Naive B cell (primary cell): ENCODE data around the gene UCHL1. TPM values are rescaled to one million over a fixed set of nuclear protein-coding genes. Genes with fewer than 3 reads are reported as not detected.
"Not testable (repeated sequence)": the region's sequence is repeated elsewhere in the genome, so short reads cannot be mapped to it uniquely, and the experiment has no call there.

Source experiments
- ATAC-seq, 2 donors: fragments of 150-1000 bp; cut with Tn5 transposase; 2 replicates each; pipeline ENCODE4 v1.10.0; 2021; ENCODE audit warnings: low read depth in 2 of 2, mild to moderate bottlenecking in 2 of 2, moderate library complexity in 2 of 2
- DNase-seq: peaks from one replicate; pipeline ENCODE4 v3.0.0; 2022
- H3K27ac Mint-ChIP-seq, 6 donors: one replicate each; pipeline ENCODE4 v1.8.0; 2020 to 2022; ENCODE audit warnings: mild to moderate bottlenecking in 6 of 6, mixed read lengths in 6 of 6, moderate library complexity in 5 of 6, inconsistent platforms in 2 of 6
- H3K27me3 Mint-ChIP-seq, 3 donors: one replicate each; pipeline ENCODE4 v1.8.0; 2021 to 2022; ENCODE audit warnings: mixed read lengths in 3 of 3, mild to moderate bottlenecking in 1 of 3
- H3K36me3 Mint-ChIP-seq, 2 donors: one replicate each; pipeline ENCODE4 v1.8.0; 2020 to 2022; ENCODE audit warnings: mixed read lengths in 2 of 2, inconsistent platforms in 1 of 2, mild to moderate bottlenecking in 1 of 2
- H3K4me1 Mint-ChIP-seq, 3 donors: one replicate each; pipeline ENCODE4 v1.8.0; 2020 to 2022; ENCODE audit warnings: mixed read lengths in 3 of 3, inconsistent platforms in 1 of 3, mild to moderate bottlenecking in 1 of 3, moderate library complexity in 1 of 3
- H3K4me3 Mint-ChIP-seq, 8 donors: one replicate each; pipeline ENCODE4 v1.8.0; 2020 to 2022; ENCODE audit warnings: mild to moderate bottlenecking in 8 of 8, mixed read lengths in 8 of 8, moderate library complexity in 8 of 8, inconsistent platforms in 2 of 8
- H3K9me3 Mint-ChIP-seq, 7 donors: one replicate each; pipeline ENCODE4 v1.8.0; 2020 to 2022; ENCODE audit warnings: mixed read lengths in 7 of 7, mild to moderate bottlenecking in 5 of 7, inconsistent platforms in 2 of 7, moderate library complexity in 1 of 7
- polyA plus RNA-seq, 6 donors: library from polyadenylated mRNA; unstranded; fragments of 300-500 nt; fragmentation: Illumina TruSeq; gene quantifications; one replicate each; pipeline ENCODE4 v1.2.3, GENCODE V29; 2021; ENCODE audit warnings: low read depth in 6 of 6

The UCHL1 gene
- polyA plus RNA-seq, 6 donors from 2014 or later, result 0.57 TPM; not detected in 5

GRCh38 chr4:41257257-41257901, 651 bp downstream of the UCHL1 start:
- peak; percentile 16 for DNase-seq
- H3K27me3 Mint-ChIP-seq, result peaks cover 39 to 70% (median 51%) of the 10 kb centered on the region in 3 donors
- H3K36me3 Mint-ChIP-seq, result peaks cover 0 to 8% of the 10 kb centered on the region in 2 donors
- peaks cover 0 to 4% (median 0%) of the 10 kb centered on the region in 7 donors for H3K9me3 Mint-ChIP-seq
- peak overlapping the region in 7 of 8 donors; percentile 49 to 90 (median 75) for H3K4me3 Mint-ChIP-seq
- no peak overlapping the region for H3K27ac Mint-ChIP-seq
- ATAC-seq, result peak; percentile 40 to 46
- H3K4me1 Mint-ChIP-seq, result peaks cover 8 to 15% (median 9%) of the 10 kb centered on the region in 3 donors

GRCh38 chr4:41257906-41258305, 1.2 kb downstream of the UCHL1 start:
- peak overlapping the region; percentile 49 to 90 (median 70) for H3K4me3 Mint-ChIP-seq
- H3K27me3 Mint-ChIP-seq, result peaks cover 37 to 67% (median 51%) of the 10 kb centered on the region in 3 donors
- peak overlapping the region in 1 of 6 donors; percentile 16 for H3K27ac Mint-ChIP-seq
- H3K36me3 Mint-ChIP-seq, result peaks cover 0 to 8% of the 10 kb centered on the region in 2 donors
- DNase-seq (no peak), ATAC-seq (no peak)
- H3K9me3 Mint-ChIP-seq, result peaks cover 0 to 3% (median 0%) of the 10 kb centered on the region in 7 donors
- H3K4me1 Mint-ChIP-seq, result peaks cover 8 to 15% (median 9%) of the 10 kb centered on the region in 3 donors

- Mint-ChIP-seq H3K27me3 (peaks cover 39 to 63% (median 51%) of the 10 kb centered on the region in 3 donors), H3K4me1 (peaks cover 8 to 15% (median 9%) of the 10 kb centered on the region in 3 donors), H3K27ac (no peak overlapping the region), H3K36me3 (peaks cover 0 to 8% of the 10 kb centered on the region in 2 donors), H3K4me3 (no peak overlapping the region), H3K9me3 (peaks cover 0 to 2% (median 0%) of the 10 kb centered on the region in 7 donors)
- ATAC-seq (no peak), DNase-seq (no peak)
Observed at GRCh38 chr4:41258783-41259182, 2.1 kb downstream of the UCHL1 start.

GRCh38 chr4:41260116-41260733, 3.5 kb downstream of the UCHL1 start:
- Mint-ChIP-seq H3K27ac (no peak overlapping the region), H3K27me3 (peaks cover 38 to 50% (median 44%) of the 10 kb centered on the region in 3 donors), H3K4me1 (peaks cover 8 to 15% (median 9%) of the 10 kb centered on the region in 3 donors), H3K4me3 (no peak overlapping the region), H3K9me3 (peaks cover 0 to 2% (median 0%) of the 10 kb centered on the region in 7 donors), H3K36me3 (peaks cover 0 to 8% of the 10 kb centered on the region in 2 donors)
- DNase-seq (no peak), ATAC-seq (no peak)

GRCh38 chr4:41262198-41262597, 5.5 kb downstream of the UCHL1 start:
- H3K27me3 Mint-ChIP-seq, result peaks cover 23 to 36% (median 32%) of the 10 kb centered on the region in 3 donors
- ATAC-seq (no peak), DNase-seq (no peak)
- no peaks in the 10 kb centered on the region for H3K9me3 Mint-ChIP-seq
- H3K4me1 Mint-ChIP-seq, result peaks cover 7 to 9% (median 8%) of the 10 kb centered on the region in 3 donors
- H3K27ac Mint-ChIP-seq, result no peak overlapping the region
- peaks cover 0 to 8% of the 10 kb centered on the region in 2 donors for H3K36me3 Mint-ChIP-seq
- H3K4me3 Mint-ChIP-seq, result no peak overlapping the region

- DNase-seq (no peak), ATAC-seq (no peak)
- no peaks in the 10 kb centered on the region for H3K36me3 Mint-ChIP-seq
- peaks cover 0 to 6% (median 0%) of the 10 kb centered on the region in 7 donors for H3K9me3 Mint-ChIP-seq
- H3K4me3 Mint-ChIP-seq, result no peak overlapping the region
- H3K4me1 Mint-ChIP-seq, result no peaks in the 10 kb centered on the region
- peaks cover 10 to 23% (median 16%) of the 10 kb centered on the region in 3 donors for H3K27me3 Mint-ChIP-seq
- no peak overlapping the region for H3K27ac Mint-ChIP-seq
Observed at GRCh38 chr4:41264212-41264611, 7.5 kb downstream of the UCHL1 start.

GRCh38 chr4:41267997-41268396, 11.3 kb downstream of the UCHL1 start:
- Mint-ChIP-seq H3K27me3 (peaks cover 0 to 16% (median under 1%) of the 10 kb centered on the region in 3 donors), H3K4me1 (no peaks in the 10 kb centered on the region), H3K27ac (peak overlapping the region in 1 of 6 donors; percentile 39), H3K9me3 (peaks cover 0 to 6% (median 0%) of the 10 kb centered on the region in 7 donors), H3K4me3 (no peak overlapping the region), H3K36me3 (no peaks in the 10 kb centered on the region)
- ATAC-seq (no peak), DNase-seq (no peak)

- H3K4me3 Mint-ChIP-seq, result no peak overlapping the region
- ATAC-seq (no peak), DNase-seq (no peak)
- no peaks in the 10 kb centered on the region for H3K4me1 Mint-ChIP-seq
- H3K27ac Mint-ChIP-seq, result no peak overlapping the region
- peaks cover 0 to 8% (median 7%) of the 10 kb centered on the region in 3 donors for H3K27me3 Mint-ChIP-seq
- H3K36me3 Mint-ChIP-seq, result no peaks in the 10 kb centered on the region
- H3K9me3 Mint-ChIP-seq, result peaks cover 0 to 6% (median 0%) of the 10 kb centered on the region in 7 donors
Observed at GRCh38 chr4:41268721-41269517, 12.2 kb downstream of the UCHL1 start.

- H3K4me1 Mint-ChIP-seq, result no peaks in the 10 kb centered on the region
- ATAC-seq (no peak), DNase-seq (no peak)
- H3K9me3 Mint-ChIP-seq, result peaks cover 0 to 6% (median 0%) of the 10 kb centered on the region in 7 donors
- no peaks in the 10 kb centered on the region for H3K36me3 Mint-ChIP-seq
- no peak overlapping the region for H3K4me3 Mint-ChIP-seq
- H3K27me3 Mint-ChIP-seq, result peaks cover under 1 to 9% (median 4%) of the 10 kb centered on the region in 3 donors
- H3K27ac Mint-ChIP-seq, result no peak overlapping the region
Observed at GRCh38 chr4:41269682-41270081, 13.0 kb downstream of the UCHL1 start.

- not testable (repeated sequence) for H3K4me3 Mint-ChIP-seq, H3K36me3 Mint-ChIP-seq, H3K9me3 Mint-ChIP-seq, DNase-seq, H3K4me1 Mint-ChIP-seq, ATAC-seq, H3K27ac Mint-ChIP-seq
- peaks cover 19 to 35% (median 26%) of the 10 kb centered on the region in 3 donors for H3K27me3 Mint-ChIP-seq
Observed at GRCh38 chr4:41275931-41276330, 19.2 kb downstream of the UCHL1 start.

- H3K27ac Mint-ChIP-seq, result no peak overlapping the region
- no peaks in the 10 kb centered on the region for H3K4me1 Mint-ChIP-seq
- DNase-seq (no peak), ATAC-seq (no peak)
- H3K9me3 Mint-ChIP-seq, result peaks cover 0 to 8% (median 0%) of the 10 kb centered on the region in 7 donors
- no peak overlapping the region for H3K4me3 Mint-ChIP-seq
- H3K27me3 Mint-ChIP-seq, result peaks cover 20 to 23% (median 22%) of the 10 kb centered on the region in 3 donors
- no peaks in the 10 kb centered on the region for H3K36me3 Mint-ChIP-seq
Observed at GRCh38 chr4:41280010-41280409, 23.3 kb downstream of the UCHL1 start.

GRCh38 chr4:41281038-41281634, 24.4 kb downstream of the UCHL1 start:
- Mint-ChIP-seq H3K27ac (no peak overlapping the region), H3K4me3 (no peak overlapping the region), H3K9me3 (peaks cover 0 to 8% (median 0%) of the 10 kb centered on the region in 7 donors), H3K27me3 (peaks cover 16 to 19% (median 18%) of the 10 kb centered on the region in 3 donors), H3K36me3 (no peaks in the 10 kb centered on the region), H3K4me1 (no peaks in the 10 kb centered on the region)
- DNase-seq (peak; percentile 35), ATAC-seq (peak; percentile 60 to 67)

- H3K27ac Mint-ChIP-seq, result no peak overlapping the region
- no peaks in the 10 kb centered on the region for H3K4me1 Mint-ChIP-seq
- H3K36me3 Mint-ChIP-seq, result no peaks in the 10 kb centered on the region
- H3K4me3 Mint-ChIP-seq, result no peak overlapping the region
- H3K9me3 Mint-ChIP-seq, result peaks cover 0 to 2% (median 0%) of the 10 kb centered on the region in 7 donors
- peaks cover 14 to 18% (median 15%) of the 10 kb centered on the region in 3 donors for H3K27me3 Mint-ChIP-seq
- ATAC-seq (no peak), DNase-seq (no peak)
Observed at GRCh38 chr4:41282366-41282765, 25.6 kb downstream of the UCHL1 start.
